HPDE6-E6E7 (cell line): Measurements from ENCODE around the gene SMIM9.

ENCODE experiments used
- DNase-seq: peaks from one replicate; pipeline ENCODE4 v3.0.0; 2011; ENCODE audit warnings: missing footprints; ENCODE audit errors: extremely low spot score

SMIM9 gene

GRCh38 chrX:154815274-154815818 lies 19.1 kb downstream of the SMIM9 start:
- no peak for DNase-seq

- no peak for DNase-seq
Measured at GRCh38 chrX:154813801-154814200, 20.7 kb downstream of the SMIM9 start.

- DNase-seq: no peak
Measured at GRCh38 chrX:154812341-154813101, 21.9 kb downstream of the SMIM9 start.

DNA sequence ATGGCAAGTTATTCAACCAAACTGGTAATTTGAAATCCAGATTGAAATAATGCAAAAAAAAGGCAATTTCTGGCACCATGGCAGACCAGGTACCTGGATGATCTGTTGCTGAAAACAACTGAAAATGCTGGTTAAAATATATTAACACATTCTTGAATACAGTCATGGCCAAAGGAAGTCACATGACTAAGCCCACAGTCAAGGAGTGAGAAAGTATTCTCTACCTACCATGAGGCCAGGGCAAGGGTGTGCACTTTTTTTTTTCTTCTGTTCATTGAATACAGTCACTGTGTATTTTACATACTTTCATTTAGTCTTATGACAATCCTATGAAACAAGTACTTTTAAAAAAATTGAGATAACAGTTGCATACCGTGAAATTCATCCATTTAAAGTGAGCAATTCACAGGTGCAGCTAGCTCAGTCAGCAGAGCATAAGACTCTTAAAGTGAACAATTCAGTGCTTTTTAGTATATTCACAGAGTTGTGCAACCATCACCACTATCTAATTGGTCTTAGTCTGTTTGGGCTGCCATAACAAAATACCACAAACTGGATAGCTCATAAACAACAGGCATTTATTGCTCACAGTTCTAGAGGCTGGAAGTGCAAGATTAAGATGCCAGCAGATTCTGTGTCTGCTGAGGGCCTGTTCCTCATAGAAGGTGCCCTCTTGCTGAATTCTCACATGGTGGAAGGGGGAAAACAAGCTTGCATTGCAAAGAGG lies 24.4 kb downstream of the SMIM9 start:
- no peak for DNase-seq

DNA sequence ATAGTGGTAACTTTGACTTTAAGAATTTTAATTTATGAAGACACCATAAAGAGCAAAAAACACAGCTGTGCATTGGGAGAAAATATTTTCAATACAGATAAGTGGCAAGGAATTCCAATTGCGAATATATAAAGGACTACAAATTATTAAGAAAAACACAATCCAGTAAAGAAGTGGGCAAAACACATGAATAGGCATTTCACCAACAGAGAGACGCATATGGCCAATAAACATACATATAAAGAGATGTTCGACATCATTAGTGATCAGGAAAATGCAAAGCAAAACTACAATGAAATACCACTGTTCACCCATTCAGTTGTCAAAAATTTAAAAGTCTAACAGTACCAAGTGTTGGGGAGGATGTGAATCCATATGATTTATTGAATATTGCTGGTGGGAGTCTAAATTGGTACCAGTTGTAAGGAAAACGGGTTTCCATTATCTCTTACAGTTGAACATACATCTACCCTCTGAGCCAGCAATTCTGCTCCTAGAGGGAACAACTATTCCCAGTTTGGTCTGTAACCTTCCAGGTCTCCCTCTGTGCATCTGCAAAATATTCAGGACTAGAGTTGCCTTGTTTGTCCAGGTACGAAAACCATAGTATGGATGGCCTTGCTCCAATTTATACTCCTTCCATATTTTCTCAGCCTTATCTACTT lies 27.5 kb downstream of the SMIM9 start:
- DNase-seq: no peak

GRCh38 chrX:154805696-154806091 lies 28.8 kb downstream of the SMIM9 start:
- peak; percentile 19 for DNase-seq

DNA sequence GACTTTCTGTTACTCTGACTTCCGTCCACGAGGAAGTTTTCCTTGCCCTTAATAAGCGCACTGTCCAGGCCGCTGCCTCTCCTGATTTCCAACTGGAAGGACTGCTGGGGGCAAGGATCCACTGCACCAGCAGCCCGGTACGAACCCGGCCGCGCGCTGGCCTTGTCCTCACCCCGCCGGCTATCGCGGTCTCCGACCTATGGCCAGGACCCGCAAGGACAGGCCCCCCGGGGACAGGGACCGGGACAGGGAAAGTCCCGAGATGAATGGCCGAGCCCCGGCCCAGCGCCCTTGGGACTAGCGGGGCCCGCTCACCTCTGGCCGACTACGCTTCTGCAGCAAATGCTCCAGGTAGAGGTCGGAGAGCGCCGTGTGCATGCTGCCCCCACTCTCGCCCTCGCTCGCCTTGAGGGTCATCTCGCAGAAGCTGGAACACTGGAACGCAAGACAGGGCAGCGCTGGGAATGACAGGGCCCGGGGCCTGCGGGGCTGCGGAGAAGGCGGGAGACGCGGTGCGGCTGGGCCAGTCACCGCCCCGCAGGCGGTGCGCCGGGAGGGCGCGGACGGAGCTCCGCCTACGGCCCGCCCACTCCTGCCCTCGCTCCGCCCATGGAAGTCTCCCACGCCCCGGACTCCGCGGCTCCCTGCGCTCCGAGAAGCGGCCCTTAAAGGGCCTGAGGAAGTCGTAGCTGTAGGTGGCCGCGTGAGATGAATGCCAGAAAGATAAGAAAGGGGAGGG lies 29.3 kb downstream of the SMIM9 start, which contains the start of gene MPP1:
MPP1 (minus strand) TSS at position 529 of the 739 bp plus-strand sequence; CDS start at position 417, 112 bp downstream.
- peak; percentile 88 for DNase-seq

- DNase-seq: no peak
Measured at GRCh38 chrX:154804261-154804956, 30.1 kb downstream of the SMIM9 start.

DNA sequence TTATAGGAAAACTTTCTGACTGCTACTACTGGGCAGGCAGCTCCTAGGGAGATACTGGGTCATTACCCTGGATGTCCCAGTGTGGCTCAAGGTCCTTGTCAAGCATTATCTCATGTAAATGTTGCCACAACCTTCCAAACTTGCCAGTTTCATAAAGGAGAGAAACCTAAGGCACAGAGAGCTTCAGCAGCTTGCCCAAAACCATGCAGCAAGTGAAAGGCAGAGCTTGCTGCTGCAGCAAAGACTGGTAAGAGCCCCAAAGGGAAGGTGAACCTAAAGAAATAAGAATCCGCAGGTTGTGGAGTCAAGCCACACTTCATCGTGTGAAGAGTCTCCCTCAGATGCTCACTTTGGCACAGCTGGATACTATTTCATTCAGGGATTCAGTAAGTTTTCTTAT lies 31.5 kb downstream of the SMIM9 start:
- DNase-seq: no peak

DNA sequence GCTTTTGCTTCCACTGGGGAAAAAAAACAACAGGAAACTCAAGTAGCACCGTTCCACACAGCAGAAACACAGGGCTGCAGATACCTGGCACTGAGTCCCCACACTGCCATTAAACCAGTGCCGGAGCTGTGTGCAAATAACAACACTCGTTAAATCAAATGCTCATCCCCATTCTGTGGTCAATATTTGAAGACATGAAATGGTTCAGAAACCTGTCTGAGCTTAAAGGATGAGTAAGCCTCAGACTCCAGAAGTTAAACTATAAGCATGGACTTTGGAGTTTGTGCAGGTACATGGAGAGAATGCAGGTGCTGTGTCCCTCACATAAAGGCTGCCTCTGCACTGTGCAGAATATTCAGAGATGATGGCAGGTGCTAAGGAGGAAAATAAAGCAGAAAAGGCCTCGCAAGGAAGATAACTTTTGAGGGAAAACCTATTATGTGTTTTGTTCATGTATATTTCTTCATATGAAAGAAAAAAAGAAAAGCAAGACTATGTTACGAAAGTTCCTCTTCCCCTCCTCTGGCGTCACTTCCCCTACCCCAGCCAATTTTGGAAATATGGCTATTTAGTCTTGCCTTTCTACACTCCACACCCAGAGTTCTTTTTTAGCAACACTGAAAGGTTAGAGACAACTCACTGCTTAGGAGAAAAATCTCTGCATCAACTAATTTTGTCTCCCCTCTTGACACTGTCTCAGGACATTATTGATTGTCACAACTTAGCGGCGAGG lies 33.8 kb downstream of the SMIM9 start:
- no peak for DNase-seq

GRCh38 chrX:154799556-154800348 lies 34.7 kb downstream of the SMIM9 start:
- DNase-seq: no peak

DNA sequence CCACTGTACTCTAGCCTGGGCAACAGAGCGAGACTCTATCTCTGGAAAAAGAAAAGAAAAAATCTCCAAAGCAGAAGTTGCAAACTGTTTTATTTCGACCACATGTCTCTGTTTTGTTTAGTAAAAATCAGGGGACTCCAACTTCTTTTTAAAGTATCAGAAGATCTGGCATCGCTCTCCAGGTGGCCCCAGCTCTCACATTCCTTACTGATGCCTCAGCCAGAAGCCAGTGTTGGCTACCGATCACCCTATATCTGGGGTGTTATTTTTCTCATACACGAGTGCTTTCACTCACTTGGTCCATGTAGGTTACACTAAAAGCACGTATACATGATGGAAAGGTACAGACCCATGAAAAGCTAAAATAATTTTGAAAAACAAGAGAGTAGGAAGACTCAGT lies 37.5 kb downstream of the SMIM9 start:
- DNase-seq: no peak

GRCh38 chrX:154795016-154795415 lies 39.4 kb downstream of the SMIM9 start:
- DNase-seq: no peak

GRCh38 chrX:154793084-154793795 lies 41.2 kb downstream of the SMIM9 start:
- no peak for DNase-seq

- DNase-seq: no peak
Measured at GRCh38 chrX:154791939-154792338, 42.5 kb downstream of the SMIM9 start.

GRCh38 chrX:154791467-154791866 lies 43.0 kb downstream of the SMIM9 start:
- no peak for DNase-seq

DNA sequence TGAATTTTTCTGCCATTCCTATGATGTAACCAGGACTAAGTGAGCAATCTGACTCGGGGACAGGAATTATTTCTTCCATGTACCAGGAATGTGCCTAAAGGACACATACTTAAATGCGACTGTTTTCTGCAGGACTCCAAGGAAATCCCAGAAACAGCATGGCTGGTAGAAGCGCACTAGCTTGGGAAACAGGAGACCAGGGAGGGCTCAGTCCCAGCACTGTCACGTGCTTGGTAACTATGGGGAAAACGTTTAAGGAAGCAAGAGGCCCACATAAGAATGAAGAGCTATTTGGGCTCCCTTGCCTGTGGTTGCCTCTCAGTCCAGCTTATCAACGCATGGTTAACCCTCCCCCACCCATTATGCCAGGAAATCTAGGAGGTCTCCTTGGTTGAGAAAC lies 48.7 kb downstream of the SMIM9 start:
- DNase-seq: no peak

- no peak for DNase-seq
Measured at GRCh38 chrX:154784149-154784995, 50.1 kb downstream of the SMIM9 start.
